K562 (cell line): ENCODE results near the gene SCAPER. TPM values are rescaled to one million over a fixed set of nuclear protein-coding genes. Genes with fewer than 3 reads are reported as not detected.

Source experiments
- ATAC-seq: fragments of 200-7000 bp; cut with Tn5 transposase; 3 replicates; pipeline ENCODE4 v1.9.1; 2020; ENCODE audit warnings: moderate library complexity
- BruUV-seq: library from RNA; stranded (reverse); fragments of 400-500 nt; replicated peaks from 2 replicates; lab custom pipeline; 2021; lab: Mats Ljungman, UMichigan
- CTCF ChIA-PET: fragments of 300-600 bp; formaldehyde crosslinking; extraction: SDS; loops from one replicate; lab custom pipeline; 2021; ENCODE audit warnings: low intra/inter-chr PET ratio; lab: Yijun Ruan, JAX
- POLR2A ChIA-PET: fragments of 300-600, 350-650 bp; sonication (Branson Sonifier 250); formaldehyde crosslinking; extraction: SDS; loops from one replicate; lab custom pipeline; 2021; ENCODE audit warnings: antibody characterized with exemption, inconsistent platforms; lab: Yijun Ruan, JAX
- DNase-seq, 4 experiments: peaks; one replicate each; pipeline versions ENCODE4 v3.0.0 to v3.0.0-alpha.2; 2011 to 2018; ENCODE audit warnings: low spot score in 3 of 4, mixed read lengths in 3 of 4; ENCODE audit errors: extremely low read depth in 1 of 4
- FAIRE-seq: peaks from 2 replicates; lab custom pipeline; 2011; peaks lifted over from hg19 to GRCh38; lab: Jason Lieb, UNC
- H2AFZ ChIP-seq: 2 replicates; pipeline ENCODE4 v1.6.0; 2011; ENCODE audit warnings: low read depth, low read length, control low read depth, inconsistent platforms
- H3K27ac ChIP-seq: fragments of 200-600 bp; 3 replicates; pipeline ENCODE4 v1.8.0; 2011; ENCODE audit warnings: low read depth, mild to moderate bottlenecking, control low read depth, inconsistent platforms, low read length, moderate library complexity, mixed read lengths; ENCODE audit errors: extremely low read depth
- H3K27me3 ChIP-seq, 2 experiments: fragments of 300-600 bp in 1 of 2; 2 replicates in 1 of 2; 3 replicates in 1 of 2; pipeline versions ENCODE4 v1.6.0 to v1.8.0; 2011; ENCODE audit warnings: inconsistent platforms in 2 of 2, low read length in 2 of 2, mild to moderate bottlenecking in 1 of 2, mixed read lengths in 1 of 2, moderate library complexity in 1 of 2; ENCODE audit not compliant: control insufficient read depth in 2 of 2, insufficient read depth in 2 of 2
- H3K36me3 ChIP-seq: fragments of 300-600 bp; 3 replicates; pipeline ENCODE4 v1.8.0; 2011; ENCODE audit warnings: mild to moderate bottlenecking, low read length, inconsistent platforms; ENCODE audit not compliant: control insufficient read depth, insufficient read depth
- H3K4me1 ChIP-seq, 2 experiments: fragments of 200-600 bp in 1 of 2; replicated peaks in 1 of 2; 2 replicates in 1 of 2; 3 replicates in 1 of 2; pipeline versions ENCODE4 v1.5.1 to v1.8.0; 2011; ENCODE audit warnings: inconsistent platforms in 2 of 2, low read length in 2 of 2, mild to moderate bottlenecking in 1 of 2, mixed read lengths in 1 of 2, moderate library complexity in 1 of 2; ENCODE audit not compliant: control insufficient read depth in 2 of 2, insufficient read depth in 2 of 2
- H3K4me2 ChIP-seq: 2 replicates; pipeline ENCODE4 v1.6.1; 2011; ENCODE audit warnings: low read length, control low read depth, inconsistent platforms, mixed read lengths; ENCODE audit not compliant: insufficient read depth
- H3K4me3 ChIP-seq: fragments of 200-600 bp; sonication (generic), shearing (Covaris generic); 2 replicates; pipeline ENCODE4 v1.5.1; 2016; ENCODE audit warnings: control low read depth, inconsistent platforms
- H3K79me2 ChIP-seq: fragments of 200-600 bp; 3 replicates; pipeline ENCODE4 v1.8.0; 2011; ENCODE audit warnings: low read length, inconsistent platforms; ENCODE audit not compliant: control insufficient read depth, insufficient read depth
- H3K9ac ChIP-seq, 2 experiments: 2 replicates each; pipeline versions ENCODE4 v1.6.0 to v1.6.1; 2011; ENCODE audit warnings: low read depth in 2 of 2, low read length in 2 of 2, control low read depth in 1 of 2, inconsistent platforms in 1 of 2, mild to moderate bottlenecking in 1 of 2, mixed read lengths in 1 of 2; ENCODE audit not compliant: insufficient read depth in 1 of 2
- H3K9me1 ChIP-seq: one replicate; pipeline ENCODE4 v1.6.0; 2011; ENCODE audit warnings: inconsistent platforms, mild to moderate bottlenecking, low read length, moderate library complexity; ENCODE audit not compliant: control insufficient read depth, insufficient read depth
- H3K9me3 ChIP-seq: replicated peaks from 2 replicates; pipeline ENCODE4 v1.5.1; 2011; ENCODE audit warnings: low read depth, low read length, inconsistent platforms; ENCODE audit not compliant: control insufficient read depth, insufficient read depth
- H4K20me1 ChIP-seq: replicated peaks from 2 replicates; pipeline ENCODE4 v1.6.1; 2011; ENCODE audit warnings: low read length, inconsistent platforms, mixed read lengths; ENCODE audit not compliant: control insufficient read depth, insufficient read depth
- COPS2 ChIP-seq: fragments of 450-650 bp; conservative IDR thresholded peaks from 2 replicates; pipeline ENCODE4 v1.6.1; 2016; ENCODE audit warnings: mild to moderate bottlenecking, moderate library complexity
- ETS1 ChIP-seq: conservative IDR thresholded peaks from 2 replicates; pipeline ENCODE4 v1.6.1; 2011; ENCODE audit warnings: low read depth, mild to moderate bottlenecking, low read length; ENCODE audit not compliant: control insufficient read depth
- FOSL1 ChIP-seq: fragments of 200-800 bp; sonication (Bioruptor generic); conservative IDR thresholded peaks from 2 replicates; pipeline ENCODE4 v1.6.1; 2016; ENCODE audit warnings: missing genetic modification characterization, missing compliant biosample characterization
- IRF2 ChIP-seq: sonication (generic); formaldehyde crosslinking; IDR thresholded peaks from 2 replicates; pipeline ENCODE4 v1.8.1; 2022; ENCODE audit warnings: mild to moderate bottlenecking, missing genetic modification reagents
- SREBF2 ChIP-seq: sonication (generic); formaldehyde crosslinking; IDR thresholded peaks from 2 replicates; pipeline ENCODE4 v1.4.0; 2020; ENCODE audit warnings: mild to moderate bottlenecking, missing genetic modification reagents
- ZNF12 ChIP-seq: sonication (generic); formaldehyde crosslinking; IDR thresholded peaks from 2 replicates; pipeline ENCODE4 v1.4.0; 2020; ENCODE audit warnings: mild to moderate bottlenecking, missing genetic modification reagents
- ZNF217 ChIP-seq: sonication (generic); formaldehyde crosslinking; IDR thresholded peaks from 2 replicates; pipeline ENCODE4 v1.8.0; 2022; ENCODE audit warnings: mild to moderate bottlenecking, missing genetic modification reagents
- WGBS: fragments of 100-300 bp; shearing (Covaris generic); methylation state at CpG from one replicate; pipeline ENCODE4 v1.1.6; 2016; ENCODE audit warnings: low coverage, mixed read lengths; ENCODE audit not compliant: insufficient coverage; ENCODE audit errors: missing lambda C conversion rate; 5-methylcytosine and 5-hydroxymethylcytosine counted together
- in situ Hi-C: fragments of 300-500 bp; cut with MboI; formaldehyde crosslinking; loops from 4 replicates; pipeline ENCODE4 v1.15.0; 2018; ENCODE audit warnings: inconsistent platforms, mixed read lengths
- intact Hi-C: fragments of 100-400 bp; cut with micrococcal nuclease; formaldehyde crosslinking; loops from 2 replicates; pipeline ENCODE4 v1.14.2; 2022
- polyA plus RNA-seq, 8 experiments: library from polyadenylated mRNA; depleted of rRNA in 4 of 8; stranded (reverse) in 5 of 8; unstranded in 3 of 8; fragments of >200 nt; fragmentation: Nextera tagmentation in 2 of 8; fragmentation: Illumina TruSeq in 1 of 8; extraction: Ambion mirVana in 2 of 8; extraction: Trizol in 1 of 8; gene quantifications; 2 replicates each; pipeline versions ENCODE4 v1.2.1 to v1.2.3, GENCODE V29; 2011 to 2014; ENCODE audit warnings: inconsistent platforms in 1 of 8, missing spikeins in 1 of 8
- total RNA-seq, 7 experiments: library from RNA; depleted of rRNA in 6 of 7; stranded (reverse); fragments of >200 nt in 6 of 7; fragmentation: Illumina TruSeq in 2 of 7; extraction: Trizol in 2 of 7; gene quantifications; 2 replicates each; pipeline versions ENCODE4 v1.2.1 to v1.2.3, GENCODE V29; 2011 to 2021; ENCODE audit warnings: low replicate concordance in 1 of 7

Gene SCAPER
- total and polyA plus RNA-seq, 9 of the 15 experiments (the other 6 are each of a cell fraction or from before 2014, with no cell fraction given), result 1.3 to 5.7 (median 3.2) TPM

DNA sequence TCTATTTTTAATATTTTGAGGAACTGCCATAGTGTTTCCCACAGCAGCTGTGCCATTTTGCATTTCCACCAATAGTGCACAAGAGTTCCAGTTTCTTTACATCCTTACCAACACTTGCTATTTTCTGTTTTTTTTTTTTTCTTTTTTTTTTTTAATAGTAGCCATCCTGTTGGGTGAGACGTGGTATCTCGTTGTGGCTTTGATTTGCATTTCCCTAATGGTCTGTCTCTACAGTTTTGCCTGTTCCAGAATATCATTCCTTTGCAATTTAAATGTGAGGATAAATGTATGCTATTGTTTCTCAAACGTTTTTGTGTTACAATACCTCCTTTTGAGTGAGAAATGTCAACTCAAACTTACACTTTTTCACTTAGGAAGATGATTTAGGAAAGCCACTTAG lies 48.8 kb upstream of the SCAPER start:
- WGBS, result 4% methylated on average over 3 of the region's 3 CpGs
- FAIRE-seq (no peak), ATAC-seq (no peak), DNase-seq (no peak)
- CTCF ChIA-PET, result no interaction called here
- H3K9me1 ChIP-seq, result no peaks in the 10 kb centered on the region
- no TSS peak for BruUV-seq
- no peak overlapping the region for H3K4me2 ChIP-seq
- no peaks in the 10 kb centered on the region for H3K4me1 ChIP-seq
- intact Hi-C loops, result no loop called here
- no peak overlapping the region for H3K4me3 ChIP-seq
- H3K79me2 ChIP-seq, result no peaks in the 10 kb centered on the region
- H2AFZ ChIP-seq, result no peak overlapping the region
- H3K36me3 ChIP-seq, result peaks cover 16% of the 10 kb centered on the region; the same call in 1 of the 3 replicates
- H3K27me3 ChIP-seq, result peaks cover 0 to 2% of the 10 kb centered on the region in 2 experiments; a peak in 1 of 5 replicates
- POLR2A ChIA-PET, result interaction anchor here (1.0 to 1.2 kb wide), 2 partner anchors 9 to 10 kb away, joined by 3 to 5 read pairs; no protein-coding TSS in a partner anchor
- no peaks in the 10 kb centered on the region for H3K9me3 ChIP-seq
- H4K20me1 ChIP-seq, result no peaks in the 10 kb centered on the region
- no peak overlapping the region for H3K27ac ChIP-seq
- TF ChIP-seq COPS2 (no peak), SREBF2 (CRISPR knock-in tag) (no peak), ZNF217 (no peak), IRF2 (CRISPR knock-in tag) (no peak), ZNF12 (no peak), ETS1 (no peak), FOSL1 (tag) (no peak)
- H3K9ac ChIP-seq, result no peak overlapping the region
- in situ Hi-C loops, result no loop called here
